HEK293 (cell line): ENCODE data around the gene ZIC4.

Source experiments
- CTCF ChIA-PET: fragments of 350-600 bp; formaldehyde crosslinking; extraction: SDS; loops from one replicate; lab custom pipeline; 2021; ENCODE audit warnings: antibody characterized with exemption; lab: Yijun Ruan, JAX
- POLR2A ChIA-PET: fragments of 300-600 bp; formaldehyde crosslinking; extraction: SDS; loops from one replicate; lab custom pipeline; 2020; ENCODE audit warnings: antibody characterized with exemption, inconsistent platforms; lab: Yijun Ruan, JAX
- H3K27ac ChIP-seq: fragments of 200-500 bp; sonication (Bioruptor generic); 2 replicates; pipeline ENCODE4 v1.5.1; 2014; ENCODE audit warnings: low read depth, low read length, control low read depth, inconsistent platforms; ENCODE audit errors: extremely low read depth
- H3K36me3 ChIP-seq, 2 experiments: fragments of 200-500 bp in 1 of 2; sonication (Bioruptor generic) in 1 of 2; 1 replicate in 1 of 2; 2 replicates in 1 of 2; pipeline ENCODE4 v1.5.1; 2014 to 2017; ENCODE audit warnings: inconsistent platforms in 2 of 2, low read length in 2 of 2; ENCODE audit not compliant: control insufficient read depth in 2 of 2, insufficient read depth in 1 of 2
- H3K4me1 ChIP-seq: fragments of 200-500 bp; sonication (Bioruptor generic); 2 replicates; pipeline ENCODE4 v1.5.1; 2014; ENCODE audit warnings: mild to moderate bottlenecking, low read length, inconsistent platforms; ENCODE audit not compliant: control insufficient read depth, insufficient read depth
- H3K4me3 ChIP-seq: 2 replicates; pipeline ENCODE4 v1.5.1; 2011; ENCODE audit warnings: low read depth, mild to moderate bottlenecking, control low read depth, low read length, moderate library complexity
- H3K9me3 ChIP-seq: fragments of 200-500 bp; sonication (Bioruptor generic); 2 replicates; pipeline ENCODE4 v1.5.1; 2014; ENCODE audit warnings: low read depth, low read length, inconsistent platforms; ENCODE audit not compliant: control insufficient read depth, insufficient read depth
- GLIS2 ChIP-seq: fragments of 450-650 bp; formaldehyde crosslinking; IDR thresholded peaks from 2 replicates; pipeline ENCODE4 v1.5.1; 2016; ENCODE audit warnings: missing biosample characterization, missing genetic modification characterization
- OSR2 ChIP-seq: fragments of 450-650 bp; formaldehyde crosslinking; IDR thresholded peaks from 2 replicates; pipeline ENCODE4 v1.5.1; 2016; ENCODE audit warnings: missing biosample characterization, missing genetic modification characterization
- REPIN1 ChIP-seq: fragments of 450-650 bp; formaldehyde crosslinking; IDR thresholded peaks from 2 replicates; pipeline ENCODE4 v1.5.1; 2017; ENCODE audit warnings: missing biosample characterization, missing genetic modification characterization, low read depth
- ZNF121 ChIP-seq: fragments of 450-650 bp; formaldehyde crosslinking; IDR thresholded peaks from 2 replicates; pipeline ENCODE4 v1.5.1; 2016; ENCODE audit warnings: missing biosample characterization, missing genetic modification characterization
- ZNF146 ChIP-seq: fragments of 450-650 bp; formaldehyde crosslinking; IDR thresholded peaks from 2 replicates; pipeline ENCODE4 v1.5.1; 2016; ENCODE audit warnings: missing biosample characterization, missing genetic modification characterization
- ZNF19 ChIP-seq: fragments of 450-650 bp; formaldehyde crosslinking; IDR thresholded peaks from 2 replicates; pipeline ENCODE4; 2016; ENCODE audit warnings: missing biosample characterization, missing genetic modification characterization, low read depth
- ZNF248 ChIP-seq: fragments of 450-650 bp; formaldehyde crosslinking; IDR thresholded peaks from 2 replicates; pipeline ENCODE4 v1.5.1; 2017; ENCODE audit warnings: missing biosample characterization, missing genetic modification characterization
- ZNF266 ChIP-seq: fragments of 450-650 bp; formaldehyde crosslinking; IDR thresholded peaks from 2 replicates; pipeline ENCODE4 v1.5.1; 2016; ENCODE audit warnings: missing biosample characterization, missing genetic modification characterization, low read depth
- ZNF274 ChIP-seq, 2 experiments: fragments of 200-500 bp in 1 of 2; fragments of 450-650 bp in 1 of 2; sonication (Bioruptor generic) in 1 of 2; formaldehyde crosslinking in 1 of 2; IDR thresholded peaks; 2 replicates each; pipeline versions ENCODE4 v1.5.1 to v1.6.1; 2014 to 2016; ENCODE audit warnings: borderline replicate concordance in 1 of 2, inconsistent platforms in 1 of 2, low read length in 1 of 2, missing biosample characterization in 1 of 2, missing genetic modification characterization in 1 of 2
- ZNF341 ChIP-seq: fragments of 450-650 bp; formaldehyde crosslinking; IDR thresholded peaks from 2 replicates; pipeline ENCODE4; 2016; ENCODE audit warnings: low read depth, missing biosample characterization, missing genetic modification characterization
- ZNF514 ChIP-seq: fragments of 450-650 bp; formaldehyde crosslinking; IDR thresholded peaks from 2 replicates; pipeline ENCODE4 v1.5.1; 2016; ENCODE audit warnings: missing biosample characterization, missing genetic modification characterization
- ZNF610 ChIP-seq: fragments of 450-650 bp; formaldehyde crosslinking; IDR thresholded peaks from 2 replicates; pipeline ENCODE4 v1.5.1; 2016; ENCODE audit warnings: missing biosample characterization, missing genetic modification characterization, borderline replicate concordance
- ZNF626 ChIP-seq: fragments of 450-650 bp; sonication (Bioruptor Pico); formaldehyde crosslinking; IDR thresholded peaks from 2 replicates; pipeline ENCODE4 v1.5.1; 2018; ENCODE audit warnings: missing biosample characterization, missing genetic modification characterization, inconsistent platforms
- ZNF654 ChIP-seq: fragments of 450-650 bp; formaldehyde crosslinking; IDR thresholded peaks from 2 replicates; pipeline ENCODE4 v1.5.1; 2016; ENCODE audit warnings: low read depth, missing biosample characterization, missing genetic modification characterization
- ZNF830 ChIP-seq: fragments of 450-650 bp; IDR thresholded peaks from 2 replicates; pipeline ENCODE4 v1.5.0; 2018; ENCODE audit warnings: missing biosample characterization, missing genetic modification characterization, low read depth, mild to moderate bottlenecking, moderate library complexity
- ZNF837 ChIP-seq: fragments of 450-650 bp; formaldehyde crosslinking; IDR thresholded peaks from 2 replicates; pipeline ENCODE4 v1.5.1; 2016; ENCODE audit warnings: missing biosample characterization, missing genetic modification characterization
- TF ChIP-seq, protein P1 (sequence below): fragments of 450-650 bp; formaldehyde crosslinking; IDR thresholded peaks from 2 replicates; pipeline ENCODE4 v1.5.1; 2016; ENCODE audit warnings: missing biosample characterization, missing genetic modification characterization, low read depth
- TF ChIP-seq, protein P2 (sequence below): fragments of 450-650 bp; formaldehyde crosslinking; IDR thresholded peaks from 2 replicates; pipeline ENCODE4 v1.5.1; 2016; ENCODE audit warnings: missing biosample characterization, missing genetic modification characterization
- TF ChIP-seq, protein P3 (sequence below): fragments of 450-650 bp; formaldehyde crosslinking; IDR thresholded peaks from 2 replicates; pipeline ENCODE4 v1.5.1; 2016; ENCODE audit warnings: missing biosample characterization, missing genetic modification characterization
- TF ChIP-seq, protein P4 (sequence below): fragments of 450-650 bp; formaldehyde crosslinking; IDR thresholded peaks from 2 replicates; pipeline ENCODE4 v1.5.1; 2016; ENCODE audit warnings: missing biosample characterization, missing genetic modification characterization, borderline replicate concordance
- TF ChIP-seq, protein P5 (sequence below): fragments of 450-650 bp; formaldehyde crosslinking; IDR thresholded peaks from 2 replicates; pipeline ENCODE4 v1.5.1; 2016; ENCODE audit warnings: missing biosample characterization, missing genetic modification characterization
- TF ChIP-seq, protein P6 (sequence below): fragments of 450-650 bp; formaldehyde crosslinking; IDR thresholded peaks from 2 replicates; pipeline ENCODE4 v1.5.1; 2016; ENCODE audit warnings: missing biosample characterization, missing genetic modification characterization

ZIC4 gene

DNA sequence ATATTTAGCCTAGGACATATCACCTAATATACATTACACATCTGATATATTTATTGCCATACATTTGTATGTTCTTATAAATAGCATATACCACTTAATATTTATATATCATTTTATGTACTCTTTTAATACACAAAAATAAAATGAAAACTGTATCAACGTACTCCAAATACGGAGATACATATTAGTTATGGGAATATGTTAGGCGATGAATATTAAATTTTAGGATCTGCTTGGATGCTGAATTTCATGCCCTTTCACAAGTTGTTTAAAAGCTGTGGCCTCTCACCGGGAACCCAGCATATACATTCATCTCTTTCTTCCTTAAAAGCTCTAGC is 50.6 kb downstream of the ZIC4 start:
- H3K4me1 ChIP-seq = no peaks in the 10 kb centered on the region
- no peak overlapping the region for H3K27ac ChIP-seq
- ChIA-PET CTCF (no interaction called here), POLR2A (no interaction called here)
- no peaks in the 10 kb centered on the region for H3K36me3 ChIP-seq
- H3K4me3 ChIP-seq = no peak overlapping the region
- TF ChIP-seq, protein P1, sequence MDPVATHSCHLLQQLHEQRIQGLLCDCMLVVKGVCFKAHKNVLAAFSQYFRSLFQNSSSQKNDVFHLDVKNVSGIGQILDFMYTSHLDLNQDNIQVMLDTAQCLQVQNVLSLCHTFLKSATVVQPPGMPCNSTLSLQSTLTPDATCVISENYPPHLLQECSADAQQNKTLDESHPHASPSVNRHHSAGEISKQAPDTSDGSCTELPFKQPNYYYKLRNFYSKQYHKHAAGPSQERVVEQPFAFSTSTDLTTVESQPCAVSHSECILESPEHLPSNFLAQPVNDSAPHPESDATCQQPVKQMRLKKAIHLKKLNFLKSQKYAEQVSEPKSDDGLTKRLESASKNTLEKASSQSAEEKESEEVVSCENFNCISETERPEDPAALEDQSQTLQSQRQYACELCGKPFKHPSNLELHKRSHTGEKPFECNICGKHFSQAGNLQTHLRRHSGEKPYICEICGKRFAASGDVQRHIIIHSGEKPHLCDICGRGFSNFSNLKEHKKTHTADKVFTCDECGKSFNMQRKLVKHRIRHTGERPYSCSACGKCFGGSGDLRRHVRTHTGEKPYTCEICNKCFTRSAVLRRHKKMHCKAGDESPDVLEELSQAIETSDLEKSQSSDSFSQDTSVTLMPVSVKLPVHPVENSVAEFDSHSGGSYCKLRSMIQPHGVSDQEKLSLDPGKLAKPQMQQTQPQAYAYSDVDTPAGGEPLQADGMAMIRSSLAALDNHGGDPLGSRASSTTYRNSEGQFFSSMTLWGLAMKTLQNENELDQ (tag by site-specific recombination) = no peak
- TF ChIP-seq, protein P2, sequence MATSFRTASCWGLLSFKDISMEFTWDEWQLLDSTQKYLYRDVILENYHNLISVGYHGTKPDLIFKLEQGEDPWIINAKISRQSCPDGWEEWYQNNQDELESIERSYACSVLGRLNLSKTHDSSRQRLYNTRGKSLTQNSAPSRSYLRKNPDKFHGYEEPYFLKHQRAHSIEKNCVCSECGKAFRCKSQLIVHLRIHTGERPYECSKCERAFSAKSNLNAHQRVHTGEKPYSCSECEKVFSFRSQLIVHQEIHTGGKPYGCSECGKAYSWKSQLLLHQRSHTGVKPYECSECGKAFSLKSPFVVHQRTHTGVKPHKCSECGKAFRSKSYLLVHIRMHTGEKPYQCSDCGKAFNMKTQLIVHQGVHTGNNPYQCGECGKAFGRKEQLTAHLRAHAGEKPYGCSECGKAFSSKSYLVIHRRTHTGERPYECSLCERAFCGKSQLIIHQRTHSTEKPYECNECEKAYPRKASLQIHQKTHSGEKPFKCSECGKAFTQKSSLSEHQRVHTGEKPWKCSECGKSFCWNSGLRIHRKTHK = no peak
- TF ChIP-seq REPIN1 (no peak), OSR2 (tag by site-specific recombination) (no peak), GLIS2 (tag by site-specific recombination) (no peak), ZNF248 (tag by site-specific recombination) (no peak), ZNF626 (tag by site-specific recombination) (no peak), ZNF837 (tag by site-specific recombination) (no peak), ZNF121 (tag by site-specific recombination) (no peak), ZNF274 (IDR thresholded peaks at IDR 0.05; ENCODE audit: low read length) (no peak), ZNF274 (tag by site-specific recombination; IDR thresholded peaks at IDR 0.05; ENCODE audit: borderline replicate concordance) (no peak), ZNF830 (no peak)
- TF ChIP-seq, protein P3, sequence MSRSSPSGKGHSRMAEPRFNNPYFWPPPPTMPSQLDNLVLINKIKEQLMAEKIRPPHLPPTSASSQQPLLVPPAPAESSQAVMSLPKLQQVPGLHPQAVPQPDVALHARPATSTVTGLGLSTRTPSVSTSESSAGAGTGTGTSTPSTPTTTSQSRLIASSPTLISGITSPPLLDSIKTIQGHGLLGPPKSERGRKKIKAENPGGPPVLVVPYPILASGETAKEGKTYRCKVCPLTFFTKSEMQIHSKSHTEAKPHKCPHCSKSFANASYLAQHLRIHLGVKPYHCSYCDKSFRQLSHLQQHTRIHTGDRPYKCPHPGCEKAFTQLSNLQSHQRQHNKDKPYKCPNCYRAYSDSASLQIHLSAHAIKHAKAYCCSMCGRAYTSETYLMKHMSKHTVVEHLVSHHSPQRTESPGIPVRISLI (tag by site-specific recombination) = no peak
- TF ChIP-seq, protein P4, sequence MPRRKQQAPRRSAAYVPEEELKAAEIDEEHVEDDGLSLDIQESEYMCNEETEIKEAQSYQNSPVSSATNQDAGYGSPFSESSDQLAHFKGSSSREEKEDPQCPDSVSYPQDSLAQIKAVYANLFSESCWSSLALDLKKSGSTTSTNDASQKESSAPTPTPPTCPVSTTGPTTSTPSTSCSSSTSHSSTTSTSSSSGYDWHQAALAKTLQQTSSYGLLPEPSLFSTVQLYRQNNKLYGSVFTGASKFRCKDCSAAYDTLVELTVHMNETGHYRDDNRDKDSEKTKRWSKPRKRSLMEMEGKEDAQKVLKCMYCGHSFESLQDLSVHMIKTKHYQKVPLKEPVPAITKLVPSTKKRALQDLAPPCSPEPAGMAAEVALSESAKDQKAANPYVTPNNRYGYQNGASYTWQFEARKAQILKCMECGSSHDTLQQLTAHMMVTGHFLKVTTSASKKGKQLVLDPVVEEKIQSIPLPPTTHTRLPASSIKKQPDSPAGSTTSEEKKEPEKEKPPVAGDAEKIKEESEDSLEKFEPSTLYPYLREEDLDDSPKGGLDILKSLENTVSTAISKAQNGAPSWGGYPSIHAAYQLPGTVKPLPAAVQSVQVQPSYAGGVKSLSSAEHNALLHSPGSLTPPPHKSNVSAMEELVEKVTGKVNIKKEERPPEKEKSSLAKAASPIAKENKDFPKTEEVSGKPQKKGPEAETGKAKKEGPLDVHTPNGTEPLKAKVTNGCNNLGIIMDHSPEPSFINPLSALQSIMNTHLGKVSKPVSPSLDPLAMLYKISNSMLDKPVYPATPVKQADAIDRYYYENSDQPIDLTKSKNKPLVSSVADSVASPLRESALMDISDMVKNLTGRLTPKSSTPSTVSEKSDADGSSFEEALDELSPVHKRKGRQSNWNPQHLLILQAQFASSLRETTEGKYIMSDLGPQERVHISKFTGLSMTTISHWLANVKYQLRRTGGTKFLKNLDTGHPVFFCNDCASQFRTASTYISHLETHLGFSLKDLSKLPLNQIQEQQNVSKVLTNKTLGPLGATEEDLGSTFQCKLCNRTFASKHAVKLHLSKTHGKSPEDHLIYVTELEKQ = no peak
- TF ChIP-seq, protein P5, sequence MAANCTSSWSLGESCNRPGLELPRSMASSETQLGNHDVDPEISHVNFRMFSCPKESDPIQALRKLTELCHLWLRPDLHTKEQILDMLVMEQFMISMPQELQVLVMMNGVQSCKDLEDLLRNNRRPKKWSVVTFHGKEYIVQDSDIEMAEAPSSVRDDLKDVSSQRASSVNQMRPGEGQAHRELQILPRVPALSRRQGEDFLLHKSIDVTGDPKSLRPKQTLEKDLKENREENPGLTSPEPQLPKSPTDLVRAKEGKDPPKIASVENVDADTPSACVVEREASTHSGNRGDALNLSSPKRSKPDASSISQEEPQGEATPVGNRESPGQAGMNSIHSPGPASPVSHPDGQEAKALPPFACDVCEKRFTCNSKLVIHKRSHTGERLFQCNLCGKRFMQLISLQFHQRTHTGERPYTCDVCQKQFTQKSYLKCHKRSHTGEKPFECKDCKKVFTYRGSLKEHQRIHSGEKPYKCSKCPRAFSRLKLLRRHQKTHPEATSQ = no peak
- TF ChIP-seq, all 188 proteins: peak for 0
- no peaks in the 10 kb centered on the region for H3K9me3 ChIP-seq

DNA sequence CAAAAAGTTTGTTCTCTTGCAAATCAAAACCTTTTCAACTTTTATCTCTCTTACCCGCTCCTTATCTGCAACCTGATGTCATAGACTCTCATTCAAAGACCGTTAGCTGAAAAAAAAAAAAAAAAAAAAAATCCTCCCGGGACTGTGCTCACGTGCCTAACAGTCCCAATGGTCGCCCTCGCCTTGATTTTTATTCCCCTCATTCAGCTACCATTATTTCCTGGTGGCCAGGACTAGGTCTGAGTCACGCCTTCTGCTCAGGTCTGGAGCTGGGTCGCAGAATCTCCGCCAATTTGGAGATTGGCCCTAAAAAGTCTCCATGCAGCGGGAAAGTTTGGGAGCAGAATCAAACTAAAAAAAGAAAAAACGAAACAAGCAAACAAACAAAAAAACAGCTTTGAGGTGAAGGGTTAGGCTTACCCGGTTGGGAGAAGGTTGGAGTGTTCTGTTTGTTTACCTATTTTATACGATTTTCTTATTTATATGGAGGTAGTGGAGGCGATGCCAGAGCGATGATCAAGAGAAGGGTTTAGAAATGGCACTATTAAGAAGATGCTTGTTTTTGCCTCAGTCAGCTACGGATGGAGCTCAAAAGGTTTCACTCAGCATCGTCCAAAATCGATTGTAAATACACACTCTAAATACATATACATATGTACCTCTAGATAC is 51.1 kb downstream of the ZIC4 start:
- H3K27ac ChIP-seq = no peak overlapping the region
- POLR2A ChIA-PET = interaction anchor here (0.7 kb wide), 1 partner anchor 13 kb away, joined by 5 read pairs; no protein-coding TSS in a partner anchor
- H3K36me3 ChIP-seq = no peaks in the 10 kb centered on the region
- no peaks in the 10 kb centered on the region for H3K9me3 ChIP-seq
- no peak overlapping the region for H3K4me3 ChIP-seq
- no peak for TF ChIP-seq ZNF266 (tag by site-specific recombination)
- TF ChIP-seq ZNF341 (tag by site-specific recombination) = no peak
- no peak for TF ChIP-seq ZNF654
- no peak for TF ChIP-seq ZNF514 (tag by site-specific recombination)
- no peak for TF ChIP-seq ZNF146 (tag by site-specific recombination)
- no peak for TF ChIP-seq ZNF19 (tag by site-specific recombination)
- no peak for TF ChIP-seq ZNF610
- TF ChIP-seq, protein P6, sequence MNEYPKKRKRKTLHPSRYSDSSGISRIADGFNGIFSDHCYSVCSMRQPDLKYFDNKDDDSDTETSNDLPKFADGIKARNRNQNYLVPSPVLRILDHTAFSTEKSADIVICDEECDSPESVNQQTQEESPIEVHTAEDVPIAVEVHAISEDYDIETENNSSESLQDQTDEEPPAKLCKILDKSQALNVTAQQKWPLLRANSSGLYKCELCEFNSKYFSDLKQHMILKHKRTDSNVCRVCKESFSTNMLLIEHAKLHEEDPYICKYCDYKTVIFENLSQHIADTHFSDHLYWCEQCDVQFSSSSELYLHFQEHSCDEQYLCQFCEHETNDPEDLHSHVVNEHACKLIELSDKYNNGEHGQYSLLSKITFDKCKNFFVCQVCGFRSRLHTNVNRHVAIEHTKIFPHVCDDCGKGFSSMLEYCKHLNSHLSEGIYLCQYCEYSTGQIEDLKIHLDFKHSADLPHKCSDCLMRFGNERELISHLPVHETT (tag by site-specific recombination) = no peak
- TF ChIP-seq, all 188 proteins: peak for 0
- CTCF ChIA-PET = no interaction called here
- H3K4me1 ChIP-seq = no peaks in the 10 kb centered on the region
